HL-60 (cell line): ENCODE measurements around the gene CNOT3.

Experiments
- CTCF ChIP-seq: IDR thresholded peaks from one replicate; pipeline ENCODE4 v1.5.1; 2011; ENCODE audit warnings: low read length, control low read depth, inconsistent platforms; ENCODE audit not compliant: insufficient read depth
- POLR2AphosphoS5 ChIP-seq: IDR thresholded peaks from 2 replicates; pipeline ENCODE4 v1.6.1; 2012; ENCODE audit warnings: low read depth
- SPI1 ChIP-seq: IDR thresholded peaks from 2 replicates; pipeline ENCODE4 v1.6.1; 2012; ENCODE audit warnings: low read depth, mild to moderate bottlenecking, borderline replicate concordance
- TF ChIP-seq, protein P1 (sequence below): IDR thresholded peaks from 2 replicates; pipeline ENCODE4 v1.6.1; 2012; ENCODE audit warnings: low read depth; ENCODE audit not compliant: insufficient replicate concordance

- no peak for TF ChIP-seq CTCF
- no peak for TF ChIP-seq POLR2AphosphoS5
- TF ChIP-seq, protein P1, sequence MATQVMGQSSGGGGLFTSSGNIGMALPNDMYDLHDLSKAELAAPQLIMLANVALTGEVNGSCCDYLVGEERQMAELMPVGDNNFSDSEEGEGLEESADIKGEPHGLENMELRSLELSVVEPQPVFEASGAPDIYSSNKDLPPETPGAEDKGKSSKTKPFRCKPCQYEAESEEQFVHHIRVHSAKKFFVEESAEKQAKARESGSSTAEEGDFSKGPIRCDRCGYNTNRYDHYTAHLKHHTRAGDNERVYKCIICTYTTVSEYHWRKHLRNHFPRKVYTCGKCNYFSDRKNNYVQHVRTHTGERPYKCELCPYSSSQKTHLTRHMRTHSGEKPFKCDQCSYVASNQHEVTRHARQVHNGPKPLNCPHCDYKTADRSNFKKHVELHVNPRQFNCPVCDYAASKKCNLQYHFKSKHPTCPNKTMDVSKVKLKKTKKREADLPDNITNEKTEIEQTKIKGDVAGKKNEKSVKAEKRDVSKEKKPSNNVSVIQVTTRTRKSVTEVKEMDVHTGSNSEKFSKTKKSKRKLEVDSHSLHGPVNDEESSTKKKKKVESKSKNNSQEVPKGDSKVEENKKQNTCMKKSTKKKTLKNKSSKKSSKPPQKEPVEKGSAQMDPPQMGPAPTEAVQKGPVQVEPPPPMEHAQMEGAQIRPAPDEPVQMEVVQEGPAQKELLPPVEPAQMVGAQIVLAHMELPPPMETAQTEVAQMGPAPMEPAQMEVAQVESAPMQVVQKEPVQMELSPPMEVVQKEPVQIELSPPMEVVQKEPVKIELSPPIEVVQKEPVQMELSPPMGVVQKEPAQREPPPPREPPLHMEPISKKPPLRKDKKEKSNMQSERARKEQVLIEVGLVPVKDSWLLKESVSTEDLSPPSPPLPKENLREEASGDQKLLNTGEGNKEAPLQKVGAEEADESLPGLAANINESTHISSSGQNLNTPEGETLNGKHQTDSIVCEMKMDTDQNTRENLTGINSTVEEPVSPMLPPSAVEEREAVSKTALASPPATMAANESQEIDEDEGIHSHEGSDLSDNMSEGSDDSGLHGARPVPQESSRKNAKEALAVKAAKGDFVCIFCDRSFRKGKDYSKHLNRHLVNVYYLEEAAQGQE, result no peak
- TF ChIP-seq SPI1, result no peak
Measured at GRCh38 chr19:54096617-54097106, 40.9 kb upstream of the CNOT3 start.
